Measurements from ENCODE around the gene CAVIN3.

DNA sequence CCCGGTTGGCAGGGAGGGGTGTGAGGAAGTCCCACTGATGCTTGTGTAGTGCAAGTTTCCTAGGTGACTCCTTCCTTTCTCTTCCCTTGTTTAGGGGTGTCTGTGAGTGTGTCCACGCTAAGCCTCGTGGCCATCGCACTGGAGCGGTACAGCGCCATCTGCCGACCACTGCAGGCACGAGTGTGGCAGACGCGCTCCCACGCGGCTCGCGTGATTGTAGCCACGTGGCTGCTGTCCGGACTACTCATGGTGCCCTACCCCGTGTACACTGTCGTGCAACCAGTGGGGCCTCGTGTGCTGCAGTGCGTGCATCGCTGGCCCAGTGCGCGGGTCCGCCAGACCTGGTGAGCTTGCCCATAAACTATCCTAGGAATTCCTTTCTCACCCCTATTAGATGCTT, 50.3 kb downstream of the CAVIN3 start:
- TF ChIP-seq RAD21 (IDR thresholded peaks at IDR 0.05; ENCODE audit: low read depth) (no peak; the same call in 1 of the 2 replicates), SP1 (IDR thresholded peaks at IDR 0.05; ENCODE audit: low read depth) (no peak), POLR2A (IDR thresholded peaks at IDR 0.05; ENCODE audit: borderline replicate concordance, extremely low read depth, insufficient read depth, insufficient read length) (no peak), EZH2 (IDR thresholded peaks at IDR 0.05) (no peak)
- TF ChIP-seq, protein P1, sequence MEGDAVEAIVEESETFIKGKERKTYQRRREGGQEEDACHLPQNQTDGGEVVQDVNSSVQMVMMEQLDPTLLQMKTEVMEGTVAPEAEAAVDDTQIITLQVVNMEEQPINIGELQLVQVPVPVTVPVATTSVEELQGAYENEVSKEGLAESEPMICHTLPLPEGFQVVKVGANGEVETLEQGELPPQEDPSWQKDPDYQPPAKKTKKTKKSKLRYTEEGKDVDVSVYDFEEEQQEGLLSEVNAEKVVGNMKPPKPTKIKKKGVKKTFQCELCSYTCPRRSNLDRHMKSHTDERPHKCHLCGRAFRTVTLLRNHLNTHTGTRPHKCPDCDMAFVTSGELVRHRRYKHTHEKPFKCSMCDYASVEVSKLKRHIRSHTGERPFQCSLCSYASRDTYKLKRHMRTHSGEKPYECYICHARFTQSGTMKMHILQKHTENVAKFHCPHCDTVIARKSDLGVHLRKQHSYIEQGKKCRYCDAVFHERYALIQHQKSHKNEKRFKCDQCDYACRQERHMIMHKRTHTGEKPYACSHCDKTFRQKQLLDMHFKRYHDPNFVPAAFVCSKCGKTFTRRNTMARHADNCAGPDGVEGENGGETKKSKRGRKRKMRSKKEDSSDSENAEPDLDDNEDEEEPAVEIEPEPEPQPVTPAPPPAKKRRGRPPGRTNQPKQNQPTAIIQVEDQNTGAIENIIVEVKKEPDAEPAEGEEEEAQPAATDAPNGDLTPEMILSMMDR (IDR thresholded peaks at IDR 0.05 in 2 of 3, conservative IDR thresholded peaks at IDR 0.05 in 1 of 3; ENCODE audit: borderline replicate concordance in 1 of 3, insufficient read depth in 1 of 3, low read depth in 2 of 3, low read length in 2 of 3) = peak; percentile 11 to 39 (median 38); a peak in 3 of 6 replicates
- TF ChIP-seq, protein P2, sequence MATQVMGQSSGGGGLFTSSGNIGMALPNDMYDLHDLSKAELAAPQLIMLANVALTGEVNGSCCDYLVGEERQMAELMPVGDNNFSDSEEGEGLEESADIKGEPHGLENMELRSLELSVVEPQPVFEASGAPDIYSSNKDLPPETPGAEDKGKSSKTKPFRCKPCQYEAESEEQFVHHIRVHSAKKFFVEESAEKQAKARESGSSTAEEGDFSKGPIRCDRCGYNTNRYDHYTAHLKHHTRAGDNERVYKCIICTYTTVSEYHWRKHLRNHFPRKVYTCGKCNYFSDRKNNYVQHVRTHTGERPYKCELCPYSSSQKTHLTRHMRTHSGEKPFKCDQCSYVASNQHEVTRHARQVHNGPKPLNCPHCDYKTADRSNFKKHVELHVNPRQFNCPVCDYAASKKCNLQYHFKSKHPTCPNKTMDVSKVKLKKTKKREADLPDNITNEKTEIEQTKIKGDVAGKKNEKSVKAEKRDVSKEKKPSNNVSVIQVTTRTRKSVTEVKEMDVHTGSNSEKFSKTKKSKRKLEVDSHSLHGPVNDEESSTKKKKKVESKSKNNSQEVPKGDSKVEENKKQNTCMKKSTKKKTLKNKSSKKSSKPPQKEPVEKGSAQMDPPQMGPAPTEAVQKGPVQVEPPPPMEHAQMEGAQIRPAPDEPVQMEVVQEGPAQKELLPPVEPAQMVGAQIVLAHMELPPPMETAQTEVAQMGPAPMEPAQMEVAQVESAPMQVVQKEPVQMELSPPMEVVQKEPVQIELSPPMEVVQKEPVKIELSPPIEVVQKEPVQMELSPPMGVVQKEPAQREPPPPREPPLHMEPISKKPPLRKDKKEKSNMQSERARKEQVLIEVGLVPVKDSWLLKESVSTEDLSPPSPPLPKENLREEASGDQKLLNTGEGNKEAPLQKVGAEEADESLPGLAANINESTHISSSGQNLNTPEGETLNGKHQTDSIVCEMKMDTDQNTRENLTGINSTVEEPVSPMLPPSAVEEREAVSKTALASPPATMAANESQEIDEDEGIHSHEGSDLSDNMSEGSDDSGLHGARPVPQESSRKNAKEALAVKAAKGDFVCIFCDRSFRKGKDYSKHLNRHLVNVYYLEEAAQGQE (IDR thresholded peaks at IDR 0.05; ENCODE audit: low read depth) = no peak
- TF ChIP-seq, protein P3, sequence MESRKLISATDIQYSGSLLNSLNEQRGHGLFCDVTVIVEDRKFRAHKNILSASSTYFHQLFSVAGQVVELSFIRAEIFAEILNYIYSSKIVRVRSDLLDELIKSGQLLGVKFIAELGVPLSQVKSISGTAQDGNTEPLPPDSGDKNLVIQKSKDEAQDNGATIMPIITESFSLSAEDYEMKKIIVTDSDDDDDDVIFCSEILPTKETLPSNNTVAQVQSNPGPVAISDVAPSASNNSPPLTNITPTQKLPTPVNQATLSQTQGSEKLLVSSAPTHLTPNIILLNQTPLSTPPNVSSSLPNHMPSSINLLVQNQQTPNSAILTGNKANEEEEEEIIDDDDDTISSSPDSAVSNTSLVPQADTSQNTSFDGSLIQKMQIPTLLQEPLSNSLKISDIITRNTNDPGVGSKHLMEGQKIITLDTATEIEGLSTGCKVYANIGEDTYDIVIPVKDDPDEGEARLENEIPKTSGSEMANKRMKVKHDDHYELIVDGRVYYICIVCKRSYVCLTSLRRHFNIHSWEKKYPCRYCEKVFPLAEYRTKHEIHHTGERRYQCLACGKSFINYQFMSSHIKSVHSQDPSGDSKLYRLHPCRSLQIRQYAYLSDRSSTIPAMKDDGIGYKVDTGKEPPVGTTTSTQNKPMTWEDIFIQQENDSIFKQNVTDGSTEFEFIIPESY (IDR thresholded peaks at IDR 0.05; ENCODE audit: extremely low read depth, insufficient replicate concordance, low read length) = no peak

Data from HCT116 (cell line).